HG02798 (cell line): ENCODE results near the gene RNF11.

ENCODE experiments used
- ATAC-seq: cut with Tn5 transposase; IDR thresholded peaks from one replicate; pipeline ENCODE4 v1.9.1; 2021; ENCODE audit warnings: mild to moderate bottlenecking; ENCODE audit not compliant: unreplicated experiment, poor library complexity

Gene RNF11

DNA sequence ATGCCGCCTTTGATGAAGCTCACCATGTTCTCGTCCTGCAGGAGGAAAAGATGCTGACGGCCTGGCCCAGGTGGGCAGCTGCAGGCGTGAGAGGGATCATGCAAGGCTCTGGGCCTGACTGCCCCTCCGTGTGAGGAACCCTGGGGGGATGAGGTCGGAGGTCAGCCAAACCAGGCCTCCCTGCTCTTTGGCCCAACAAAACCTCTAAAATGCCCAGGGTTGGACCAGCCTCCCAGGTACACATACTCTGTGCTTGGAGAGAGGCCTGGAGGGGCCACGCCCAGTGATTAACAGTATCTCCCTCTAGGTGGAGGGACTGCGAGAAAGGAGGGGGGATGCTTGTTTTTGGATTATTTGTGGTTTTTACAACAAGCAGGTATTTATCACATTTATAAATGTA is 73.2 kb downstream of the RNF11 start:
- no peak for ATAC-seq

DNA sequence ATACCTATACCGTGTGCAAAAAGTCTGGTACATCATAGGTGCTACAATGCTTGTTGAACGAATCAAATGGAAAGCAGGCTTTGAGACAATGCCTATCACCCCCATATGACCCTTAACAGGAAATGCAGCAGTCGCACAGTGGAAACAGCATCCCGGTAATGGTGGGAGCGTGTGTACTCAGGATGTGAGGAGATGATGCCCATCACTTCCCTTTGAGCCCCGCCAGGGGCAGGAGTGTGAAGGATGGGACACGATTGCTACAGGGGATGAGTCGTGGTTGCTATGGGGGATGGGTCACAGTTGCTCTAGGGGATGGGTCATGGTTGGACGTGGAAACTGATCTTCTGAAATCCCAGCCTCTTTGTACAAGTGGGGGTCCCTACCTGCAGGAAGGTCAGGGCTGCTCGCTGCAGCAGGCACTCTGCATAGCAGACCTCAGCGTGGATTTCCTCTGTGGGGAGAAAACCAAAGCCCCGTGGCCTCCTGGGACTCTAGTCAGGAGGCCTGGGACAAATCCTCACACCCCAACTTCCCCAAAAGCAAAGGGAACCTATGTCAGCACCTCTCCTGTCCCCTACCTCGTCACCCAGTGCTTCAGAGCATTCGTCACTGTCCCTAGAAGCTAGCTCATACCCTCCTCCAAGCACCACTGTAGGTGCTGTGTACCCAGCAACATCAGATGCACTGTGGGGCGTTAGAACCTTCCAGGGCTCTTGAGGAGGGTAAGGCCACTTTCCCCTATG is 75.0 kb downstream of the RNF11 start:
- no peak for ATAC-seq

DNA sequence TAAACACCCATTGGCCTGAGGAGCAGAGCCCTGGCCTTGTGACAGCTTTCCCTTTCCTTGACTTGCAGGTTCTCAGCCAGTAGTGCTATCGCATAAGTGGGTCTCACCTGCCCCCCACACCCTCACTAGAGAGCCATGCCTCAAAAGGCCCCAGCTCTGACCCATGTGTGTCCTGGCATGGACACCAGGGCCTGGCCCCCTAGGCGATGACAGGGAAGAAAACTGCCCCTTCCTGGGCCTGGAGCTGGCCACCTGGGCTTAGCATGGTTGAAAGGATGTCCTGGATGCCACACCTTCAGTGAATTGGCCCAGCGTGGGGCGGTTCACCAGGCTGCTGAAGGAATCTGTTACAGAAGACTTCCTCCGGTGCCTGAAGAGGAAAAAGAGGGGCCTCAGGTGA is 75.8 kb downstream of the RNF11 start:
- no peak for ATAC-seq

DNA sequence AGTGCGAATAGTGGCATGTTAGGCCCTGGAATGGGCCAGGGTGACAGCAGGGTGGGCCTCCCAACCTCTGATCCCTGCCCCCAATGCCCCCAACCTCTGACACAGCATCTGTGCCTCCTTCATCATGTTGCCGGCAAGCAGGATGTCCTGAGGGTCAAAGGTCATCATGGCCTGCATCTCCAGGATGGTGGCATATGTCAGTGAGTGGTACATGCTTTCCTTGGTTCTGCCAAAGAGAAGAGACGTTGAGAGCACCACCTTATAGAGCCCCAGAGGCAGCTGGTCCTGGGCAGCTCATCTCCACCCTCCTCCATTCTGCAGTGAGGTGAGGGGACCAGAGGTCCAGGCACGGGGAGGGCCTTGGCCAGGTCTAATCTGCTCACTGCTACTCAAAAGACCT is 76.6 kb downstream of the RNF11 start:
- ATAC-seq, result no peak

DNA sequence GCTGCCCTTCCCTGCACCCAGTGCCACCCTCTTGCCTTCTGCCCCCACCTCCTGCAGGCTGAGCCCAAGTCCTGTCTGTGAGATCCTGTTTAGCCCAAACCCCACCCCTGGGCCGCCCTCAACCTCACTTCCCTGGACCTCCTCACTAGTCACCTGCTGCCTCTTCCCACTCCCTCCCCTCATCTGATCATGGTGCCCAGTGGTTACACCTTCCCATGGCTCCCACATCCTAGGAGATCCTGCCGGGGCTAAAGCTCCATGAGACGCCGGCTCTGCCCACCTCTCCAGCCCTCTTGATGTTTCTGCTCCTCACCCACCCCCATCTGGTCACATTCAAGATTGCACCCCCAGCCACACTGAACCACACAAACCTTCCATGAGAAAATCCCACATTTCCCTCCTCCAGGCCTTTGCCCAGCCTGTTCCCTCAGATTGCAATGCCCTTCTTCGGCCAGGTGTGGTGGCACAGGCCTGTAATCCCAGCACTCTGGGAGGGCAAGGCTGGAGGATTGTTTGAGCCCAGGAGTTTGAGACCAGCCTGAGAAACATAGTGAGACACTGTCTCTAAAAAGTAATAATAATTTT is 77.3 kb downstream of the RNF11 start:
- no peak for ATAC-seq

DNA sequence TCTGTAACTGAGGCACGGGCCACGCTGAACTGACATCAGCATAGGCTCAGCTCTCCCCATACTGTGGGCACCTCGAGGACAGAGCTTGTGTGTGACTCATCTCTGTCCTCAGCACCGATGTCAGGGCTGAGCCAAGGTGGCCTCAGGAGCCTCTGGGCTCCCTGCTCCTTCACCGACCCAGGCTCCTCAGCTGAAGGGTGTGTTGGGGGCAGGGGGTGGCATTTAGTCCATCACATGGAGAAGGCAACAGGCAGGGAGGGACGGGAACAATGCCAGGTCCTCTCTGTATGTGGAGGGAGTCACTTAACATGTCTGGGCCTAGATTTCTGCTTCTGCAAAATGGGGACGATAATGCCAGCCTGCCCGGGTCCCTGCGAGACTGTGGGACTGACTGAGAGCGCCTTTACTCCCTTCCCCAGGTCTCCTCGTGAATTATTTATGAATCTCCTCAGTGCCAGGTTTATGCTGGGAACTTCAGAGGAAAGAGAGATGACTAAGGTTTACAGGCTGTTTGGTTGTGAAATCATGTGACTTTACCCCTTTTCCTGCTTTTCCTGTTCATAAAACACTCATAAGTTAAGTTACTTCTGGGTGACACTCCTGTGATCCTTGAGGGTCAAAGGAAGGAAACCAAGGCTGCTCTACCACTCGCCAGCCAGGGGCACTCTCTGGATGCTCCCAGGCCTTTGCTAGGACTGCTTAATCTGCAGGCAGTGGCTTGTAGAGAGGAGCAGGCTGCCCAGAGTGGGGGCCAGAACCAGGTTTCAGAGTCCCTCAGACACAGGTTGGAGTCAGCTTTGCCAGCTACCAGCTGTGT is 78.1 kb downstream of the RNF11 start:
- ATAC-seq, result no peak

DNA sequence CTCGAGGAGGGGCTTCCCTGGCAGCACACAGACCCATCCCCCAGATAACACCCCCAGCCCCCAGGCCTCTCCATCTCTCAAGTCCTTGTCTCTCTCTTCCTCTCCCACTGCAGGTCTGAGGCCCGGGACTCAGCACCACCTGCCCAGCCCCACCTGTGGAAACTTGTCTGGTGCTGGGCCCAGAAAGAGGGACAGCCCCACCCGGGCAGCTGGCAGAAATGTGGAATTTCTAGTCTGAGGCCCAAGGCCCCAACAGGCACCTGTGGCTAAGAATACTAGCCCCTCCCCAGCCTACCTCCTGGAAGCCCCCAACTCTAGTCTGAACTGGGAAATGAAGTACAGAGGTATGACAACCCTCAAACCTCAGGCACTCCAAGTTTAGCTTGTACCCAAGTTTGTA is 78.9 kb downstream of the RNF11 start:
- no peak for ATAC-seq

DNA sequence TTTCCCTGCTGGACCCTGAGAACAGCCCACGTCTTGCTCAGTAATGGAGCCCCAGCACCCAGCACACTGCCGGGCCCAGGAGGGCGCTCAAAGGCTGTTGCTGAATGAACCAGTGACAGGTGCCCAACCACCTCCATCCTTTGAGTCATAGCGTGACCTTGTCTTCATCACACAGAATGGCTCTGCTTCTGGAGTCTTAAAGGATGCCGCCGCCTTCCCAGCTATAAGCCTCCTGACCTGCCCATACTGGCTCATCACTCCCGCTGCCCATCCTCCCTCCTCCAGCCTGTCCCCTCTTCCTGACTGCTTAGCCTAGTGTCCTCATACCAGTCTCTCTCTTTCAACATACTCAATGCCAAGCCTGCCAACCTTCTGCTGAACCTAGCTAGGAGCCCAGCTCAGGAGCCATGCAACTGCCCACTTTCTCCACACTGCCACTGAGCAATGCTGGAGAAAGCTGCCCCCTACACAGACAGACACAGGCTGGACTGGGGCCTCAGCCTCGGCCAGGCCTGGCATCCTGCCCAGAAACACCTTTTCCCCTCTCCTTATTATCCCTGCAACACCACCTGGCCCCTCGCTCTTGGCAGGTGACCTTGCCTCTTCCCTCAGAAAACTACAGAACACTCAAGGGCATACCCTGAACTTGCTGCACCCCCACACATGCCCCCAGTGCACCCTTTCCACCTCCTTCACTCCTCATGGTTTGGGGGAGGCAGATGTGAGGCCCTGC is 80.2 kb downstream of the RNF11 start:
- no peak for ATAC-seq

DNA sequence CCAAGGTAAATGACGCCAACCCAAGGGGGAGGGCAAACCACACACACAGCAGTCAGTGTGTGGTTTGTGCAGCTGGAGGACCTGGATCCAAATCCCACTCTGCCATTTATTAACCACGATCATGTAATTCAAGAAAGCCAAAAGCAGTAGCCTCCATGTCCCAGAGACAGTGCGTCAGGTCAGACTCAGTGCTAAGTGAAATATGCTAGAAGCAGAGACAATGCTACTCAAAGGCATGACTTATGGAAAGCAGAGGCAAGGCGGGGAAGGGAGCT is 80.7 kb downstream of the RNF11 start:
- ATAC-seq, result no peak

DNA sequence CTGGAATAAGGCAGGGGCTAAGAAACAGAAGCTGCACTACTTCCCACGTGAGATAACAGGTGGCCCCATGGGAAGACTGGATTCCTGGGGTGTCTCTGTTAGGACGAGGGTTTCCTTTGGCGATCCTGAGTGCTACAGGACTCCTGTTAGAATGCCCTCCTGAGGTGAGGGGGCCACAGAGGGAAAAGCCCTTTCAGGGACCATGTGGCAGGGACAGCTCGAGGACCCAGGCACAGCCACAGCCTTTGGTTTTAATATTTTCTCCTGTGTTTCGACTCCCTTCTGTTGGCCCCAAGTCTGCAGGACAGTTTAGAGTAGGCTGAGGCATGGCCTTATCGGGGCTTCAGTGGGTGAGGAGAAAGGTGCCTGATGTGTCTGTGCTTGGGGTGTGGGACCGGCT is 81.7 kb downstream of the RNF11 start:
- ATAC-seq, result no peak

DNA sequence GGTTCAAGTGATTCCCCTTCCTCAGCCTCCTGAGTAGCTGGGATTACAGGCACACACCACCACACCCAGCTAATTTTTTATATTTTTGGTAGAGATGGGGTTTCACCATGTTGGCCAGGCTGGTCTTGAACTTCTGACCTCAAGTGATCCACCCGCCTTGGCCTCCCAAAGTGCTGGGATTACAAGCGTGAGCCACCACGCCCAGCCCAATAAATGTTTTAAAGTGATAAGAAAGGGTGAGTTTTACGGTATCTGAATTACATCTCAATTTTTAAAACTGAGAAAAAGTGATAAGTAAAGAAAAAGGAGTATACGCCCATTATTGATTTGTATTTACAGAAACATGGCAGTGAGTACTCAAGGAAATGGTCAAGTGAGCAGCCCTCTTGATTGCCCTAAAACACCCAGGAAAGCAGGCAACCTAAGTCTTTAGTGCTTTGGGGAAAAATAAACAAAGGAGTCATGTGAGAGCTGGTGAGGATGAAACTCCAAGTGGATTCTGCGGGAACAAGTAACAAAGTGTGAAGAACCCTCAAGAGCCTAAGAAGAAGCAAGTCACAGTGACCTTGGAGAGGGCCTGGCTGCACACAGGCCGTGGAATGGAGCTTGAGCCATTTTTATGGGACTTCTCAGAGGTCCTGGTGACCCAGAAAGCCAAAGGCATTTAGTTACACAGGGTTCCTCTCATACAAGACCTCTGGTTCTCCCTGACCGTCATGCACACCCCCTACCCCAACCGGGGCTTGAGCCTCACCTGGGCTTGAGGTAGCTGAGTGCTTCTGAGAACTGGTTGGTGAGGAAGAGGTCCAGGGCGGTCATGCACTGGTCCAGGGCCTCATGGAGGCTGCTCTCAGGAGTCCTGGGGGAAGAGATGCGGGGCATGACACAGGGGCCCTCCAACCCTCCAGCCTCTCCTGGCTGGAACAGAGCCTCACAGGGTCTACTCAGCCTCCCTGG is 85.2 kb downstream of the RNF11 start:
- ATAC-seq, result no peak

DNA sequence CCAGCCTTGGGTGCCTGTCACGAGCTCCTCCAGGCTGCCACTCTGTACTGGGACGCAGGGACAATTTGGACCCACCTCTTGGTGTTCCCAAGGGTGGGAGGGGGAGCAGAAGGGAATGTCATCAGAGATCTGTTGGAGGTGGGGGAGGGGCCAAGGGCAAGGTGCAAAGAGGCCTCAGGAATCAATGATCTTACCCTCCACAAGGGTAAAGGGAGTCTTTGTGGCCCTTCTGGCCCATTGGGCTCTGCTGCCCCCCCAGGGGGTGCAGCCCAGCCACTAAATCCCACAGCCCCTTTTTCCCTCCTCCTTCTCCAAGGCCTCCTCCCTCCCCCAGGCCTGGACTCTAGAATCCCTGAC is 85.8 kb downstream of the RNF11 start:
- ATAC-seq, result no peak

DNA sequence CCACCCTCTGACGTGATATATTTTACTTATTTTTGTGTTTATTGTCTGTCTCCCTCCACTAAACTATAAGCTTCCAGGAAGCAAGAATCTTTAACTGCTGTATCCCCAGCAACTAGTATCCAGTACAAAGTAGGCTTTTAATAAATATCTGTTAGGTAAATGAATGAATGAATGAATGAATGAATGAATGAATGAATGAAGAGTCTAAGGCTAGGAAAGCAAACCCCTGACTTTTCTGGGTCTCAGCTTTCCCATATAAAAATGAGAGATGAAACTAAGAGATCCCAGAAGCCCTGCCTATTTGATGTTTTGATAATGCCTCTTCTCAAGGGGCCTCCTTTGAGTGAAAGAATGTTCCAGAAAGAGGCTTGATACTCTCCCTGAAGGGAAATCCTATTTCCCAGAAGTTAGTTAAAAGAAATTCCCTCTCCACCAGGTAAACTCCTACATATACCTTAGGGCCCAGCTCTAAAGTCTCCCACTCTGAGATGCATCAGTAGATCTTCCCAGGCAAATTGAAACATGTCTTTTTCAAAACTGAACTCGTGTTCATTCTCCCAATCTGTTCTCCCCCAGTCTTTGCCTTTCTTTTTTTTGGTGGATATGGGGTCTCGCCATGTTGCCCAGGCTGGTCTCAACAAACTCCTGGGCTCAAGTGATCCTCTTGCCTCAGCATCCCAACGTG is 86.5 kb downstream of the RNF11 start:
- no peak for ATAC-seq
